ENCODE results near the gene TMEM115.

DNA sequence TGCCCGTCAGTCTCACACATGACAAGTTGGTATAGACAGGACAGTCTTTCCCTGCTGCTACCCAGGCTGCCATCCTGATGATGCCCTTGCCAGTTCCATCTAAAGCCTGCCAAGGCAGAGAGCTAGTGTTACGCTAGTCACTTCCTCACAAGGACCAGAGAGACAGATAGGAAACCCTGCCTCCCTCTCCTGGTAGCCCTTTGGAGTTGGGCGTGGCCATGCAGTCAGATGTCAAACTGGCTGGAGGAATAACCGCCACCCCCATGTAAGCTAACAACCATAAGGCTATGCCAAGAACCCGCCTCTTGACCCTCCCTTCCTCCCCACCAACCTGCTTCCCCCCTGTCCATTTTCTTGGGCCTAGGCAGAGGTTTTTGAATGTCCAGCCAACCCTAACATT, 2.8 kb downstream of the TMEM115 start:
- TF ChIP-seq, protein P1, sequence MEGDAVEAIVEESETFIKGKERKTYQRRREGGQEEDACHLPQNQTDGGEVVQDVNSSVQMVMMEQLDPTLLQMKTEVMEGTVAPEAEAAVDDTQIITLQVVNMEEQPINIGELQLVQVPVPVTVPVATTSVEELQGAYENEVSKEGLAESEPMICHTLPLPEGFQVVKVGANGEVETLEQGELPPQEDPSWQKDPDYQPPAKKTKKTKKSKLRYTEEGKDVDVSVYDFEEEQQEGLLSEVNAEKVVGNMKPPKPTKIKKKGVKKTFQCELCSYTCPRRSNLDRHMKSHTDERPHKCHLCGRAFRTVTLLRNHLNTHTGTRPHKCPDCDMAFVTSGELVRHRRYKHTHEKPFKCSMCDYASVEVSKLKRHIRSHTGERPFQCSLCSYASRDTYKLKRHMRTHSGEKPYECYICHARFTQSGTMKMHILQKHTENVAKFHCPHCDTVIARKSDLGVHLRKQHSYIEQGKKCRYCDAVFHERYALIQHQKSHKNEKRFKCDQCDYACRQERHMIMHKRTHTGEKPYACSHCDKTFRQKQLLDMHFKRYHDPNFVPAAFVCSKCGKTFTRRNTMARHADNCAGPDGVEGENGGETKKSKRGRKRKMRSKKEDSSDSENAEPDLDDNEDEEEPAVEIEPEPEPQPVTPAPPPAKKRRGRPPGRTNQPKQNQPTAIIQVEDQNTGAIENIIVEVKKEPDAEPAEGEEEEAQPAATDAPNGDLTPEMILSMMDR (IDR thresholded peaks at IDR 0.05): no peak
- no peak for TF ChIP-seq POLR2A (IDR thresholded peaks at IDR 0.05)
